Adrenal gland (tissue), 5 donors: ENCODE results near the gene RNF130.

Experiments used
- CTCF ChIP-seq, 6 experiments: fragments of 450-650 bp in 4 of 6; fragments of 200-600 bp in 2 of 6; sonication (generic) in 1 of 6; IDR thresholded peaks; 1 replicate in 5 of 6; 2 replicates in 1 of 6; pipeline versions ENCODE4 v1.5.1 to v1.8.0; 2016 to 2021; ENCODE audit warnings: antibody characterized with exemption in 6 of 6, mild to moderate bottlenecking in 2 of 6, moderate library complexity in 1 of 6
- POLR2A ChIP-seq, 2 donors: fragments of 450-650 bp; IDR thresholded peaks; one replicate each; pipeline ENCODE4 v1.6.1; 2017; ENCODE audit warnings: antibody characterized with exemption in 2 of 2, mild to moderate bottlenecking in 2 of 2, moderate library complexity in 1 of 2
- donor health status: DM: no; HTN: no; CAD: no.

- TF ChIP-seq POLR2A (IDR thresholded peaks at IDR 0.05) (no peak), CTCF (IDR thresholded peaks at IDR 0.05) (no peak)
Measured at GRCh38 chr5:179953987-179954386, 117.6 kb downstream of the RNF130 start.
